DLD1 (cell line): ENCODE data around the gene NUFIP1.
"Not testable (repeated sequence)": the region's sequence is repeated elsewhere in the genome, so short reads cannot be mapped to it uniquely, and the experiment has no call there.

Experiments used
- in situ Hi-C: cut with HindIII; loops from 2 replicates; pipeline ENCODE4 v1.10.0; 2017; ENCODE audit warnings: low sequenced_read_pairs

Gene NUFIP1

DNA sequence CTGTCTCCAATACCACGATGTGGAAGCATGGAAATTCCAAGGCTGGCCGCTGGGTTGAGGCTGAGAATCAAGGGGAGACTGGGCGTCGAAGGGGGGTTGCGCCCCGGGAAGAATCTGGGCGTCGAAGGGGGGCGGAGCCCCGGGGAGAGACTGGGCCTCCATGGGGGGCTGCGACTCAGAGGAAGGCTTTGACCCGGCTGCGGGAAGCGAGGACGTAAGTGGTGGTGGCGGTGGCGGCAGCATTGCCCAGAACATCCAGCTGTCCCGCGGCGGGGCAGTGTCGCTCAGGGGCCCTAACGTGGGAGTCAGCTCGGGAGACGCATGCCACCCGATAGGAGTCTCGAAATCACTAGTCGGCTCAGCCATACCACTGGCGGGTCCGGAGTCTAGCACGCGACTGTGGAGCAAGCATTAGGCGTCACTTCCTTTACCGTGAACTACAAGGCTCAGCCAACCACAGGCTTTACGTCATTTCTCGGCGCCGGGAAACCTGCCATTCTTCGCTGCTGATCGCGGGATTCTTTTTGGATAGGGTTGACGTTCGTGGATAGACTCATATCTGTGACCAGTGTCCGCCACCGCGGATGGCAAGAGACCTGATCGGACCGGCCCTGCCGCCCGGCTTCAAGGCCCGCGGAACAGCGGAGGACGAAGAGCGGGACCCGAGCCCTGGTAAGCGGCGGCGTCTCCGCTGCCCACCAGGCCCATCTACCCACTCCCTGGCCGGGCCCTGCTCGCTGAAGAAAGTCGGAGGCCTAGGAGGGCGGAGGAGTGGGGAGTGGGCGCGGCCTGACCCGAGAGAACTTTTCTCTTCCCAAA, at the start of gene NUFIP1, which contains the start of gene GPALPP1:
Gene NUFIP1 (minus strand): TSS at position 401 of the 819 bp plus-strand sequence. CDS start 35 bp downstream, at position 366.
Gene GPALPP1 (plus strand): TSS at position 468 of the 819 bp plus-strand sequence. CDS start 117 bp downstream, at position 585.
- in situ Hi-C loops: no loop called here

- in situ Hi-C loops: loop anchor here (25.0 kb wide), 1 partner anchor 226 kb away; no protein-coding TSS in a partner anchor
Measured at GRCh38 chr13:45036206-45036605, 46.9 kb upstream of the NUFIP1 start.

DNA sequence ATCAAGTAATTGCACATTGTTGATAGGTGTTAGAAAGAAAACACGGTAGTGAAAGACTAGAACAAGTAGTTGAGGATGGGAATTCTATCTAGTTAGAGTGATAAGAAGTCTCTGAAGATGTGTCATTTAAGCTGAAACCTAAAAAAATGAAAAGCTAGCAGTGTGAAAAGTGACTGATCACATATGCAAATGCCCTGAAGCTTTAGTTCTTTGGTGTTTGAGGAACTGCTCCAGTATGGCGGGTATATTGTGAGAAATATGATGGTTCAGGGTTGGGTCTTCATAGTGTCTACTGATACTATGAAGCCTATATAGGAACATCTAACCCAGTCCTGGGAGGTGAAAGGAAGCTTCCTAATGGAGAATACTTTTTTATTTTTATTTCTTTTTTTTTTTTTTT, 45.1 kb upstream of the NUFIP1 start:
- in situ Hi-C loops: loop anchor here (25.0 kb wide), 1 partner anchor 228 kb away; no protein-coding TSS in a partner anchor

DNA sequence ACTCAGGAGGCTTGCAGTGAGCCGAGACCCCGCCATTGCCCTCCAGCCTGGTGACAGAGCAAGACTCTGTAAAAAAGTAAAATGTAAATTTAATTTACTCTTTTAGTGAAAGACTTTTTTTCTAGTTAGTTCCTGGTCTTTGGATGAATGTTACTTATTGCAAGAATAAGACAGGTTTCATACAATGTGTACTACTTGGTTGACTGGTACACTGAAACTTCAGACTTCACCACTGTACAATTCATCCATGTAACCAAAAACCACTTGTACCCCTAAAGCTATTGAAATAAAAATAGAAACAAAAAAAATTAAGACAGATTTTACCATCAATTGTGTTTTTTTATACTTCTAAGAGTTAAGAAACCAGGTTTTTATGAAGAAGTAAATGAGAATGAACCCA, 35.6 kb upstream of the NUFIP1 start:
- in situ Hi-C loops: loop anchor here (25.0 kb wide), 1 partner anchor 237 kb away; no protein-coding TSS in a partner anchor

DNA sequence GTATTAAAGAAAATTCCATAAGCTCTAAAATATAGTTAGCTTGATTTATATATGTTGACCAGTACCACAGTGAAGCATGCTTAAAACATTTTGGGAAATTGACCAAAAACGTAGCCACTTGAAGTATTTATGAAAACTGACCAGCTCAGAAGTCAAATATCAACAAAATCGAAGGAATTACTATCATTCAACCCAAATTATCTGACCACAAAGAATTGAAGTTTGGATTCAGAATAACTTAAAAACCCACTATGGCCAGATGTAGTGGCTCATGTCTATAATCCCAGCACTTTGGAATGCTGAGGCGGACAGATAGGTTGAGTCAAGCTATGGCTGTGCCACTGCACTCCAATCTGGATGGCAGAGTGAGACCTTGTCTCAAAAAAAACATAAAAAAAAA, 32.0 kb upstream of the NUFIP1 start:
- in situ Hi-C loops: no loop called here

- in situ Hi-C loops: not testable (repeated sequence)
Measured at GRCh38 chr13:45019981-45020380, 30.7 kb upstream of the NUFIP1 start.

DNA sequence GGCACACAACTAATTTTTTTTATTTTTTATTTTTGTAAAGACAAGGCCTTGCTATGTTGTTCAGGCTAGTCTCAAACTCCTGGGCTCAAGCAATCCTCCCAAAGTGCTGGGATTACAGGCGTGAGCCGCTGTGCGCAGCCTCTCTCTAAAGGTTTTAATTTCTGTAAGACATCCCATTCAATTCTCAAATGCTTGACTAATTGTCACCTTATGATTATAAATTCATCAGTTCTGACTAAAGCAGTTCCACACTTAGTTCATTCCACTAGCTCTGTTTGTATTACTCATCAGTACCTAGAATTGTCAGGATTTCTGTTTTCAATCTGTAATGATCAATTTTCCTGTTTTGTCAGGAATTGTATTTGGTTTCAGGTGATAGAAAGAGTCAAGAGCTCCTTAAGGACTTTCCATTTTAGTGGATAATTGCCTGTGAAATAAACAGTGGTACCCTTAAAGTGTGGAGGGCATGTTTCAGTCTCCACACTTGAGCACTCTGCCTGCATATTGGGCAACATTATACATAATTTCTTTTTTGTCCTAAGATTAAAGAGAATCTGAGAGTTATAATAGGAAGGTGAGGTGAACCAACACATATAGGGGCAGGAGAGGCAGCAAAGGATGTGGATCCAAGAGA, 27.6 kb upstream of the NUFIP1 start:
- in situ Hi-C loops: no loop called here

DNA sequence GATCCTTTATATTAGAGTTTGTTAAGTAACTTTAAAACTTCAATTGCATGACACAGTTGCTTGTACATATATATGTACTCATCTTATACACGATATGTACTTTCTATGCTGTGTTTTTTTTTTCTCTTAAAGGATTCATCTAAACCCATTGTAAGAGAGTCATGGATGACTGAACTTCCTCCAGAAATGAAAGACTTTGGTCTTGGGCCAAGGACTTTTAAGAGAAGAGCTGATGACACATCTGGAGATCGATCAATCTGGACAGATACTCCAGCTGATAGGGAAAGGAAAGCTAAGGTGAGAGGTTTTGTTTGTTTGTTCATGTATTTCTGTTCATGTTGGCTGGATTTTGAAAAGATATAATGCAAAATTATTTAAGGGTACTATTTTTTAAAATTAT, 26.0 kb upstream of the NUFIP1 start:
- in situ Hi-C loops: no loop called here

DNA sequence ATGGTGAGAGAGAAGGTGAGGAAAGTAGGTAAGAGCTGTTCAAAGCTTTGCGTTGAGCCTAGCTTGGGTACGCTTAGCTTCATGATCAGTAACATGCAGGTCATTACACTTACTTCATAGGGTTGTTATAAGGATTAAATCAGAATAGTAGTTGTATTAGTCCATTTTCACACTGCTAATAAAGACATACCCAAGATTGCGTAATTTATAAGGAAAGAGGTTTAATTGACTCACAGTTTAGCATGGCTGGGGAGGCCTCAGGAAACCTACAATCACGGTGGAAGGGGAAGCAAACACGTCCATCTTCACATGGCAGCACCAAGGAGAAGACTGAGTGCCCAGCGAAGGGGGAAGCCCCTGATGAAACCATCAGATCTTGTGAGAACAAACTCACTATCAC, 21.9 kb upstream of the NUFIP1 start:
- in situ Hi-C loops: no loop called here

GRCh38 chr13:45007823-45008222, 18.6 kb upstream of the NUFIP1 start:
- in situ Hi-C loops: no loop called here

GRCh38 chr13:45007225-45007624, 18.0 kb upstream of the NUFIP1 start:
- in situ Hi-C loops: no loop called here

GRCh38 chr13:45004096-45004495, 14.8 kb upstream of the NUFIP1 start:
- in situ Hi-C loops: no loop called here

DNA sequence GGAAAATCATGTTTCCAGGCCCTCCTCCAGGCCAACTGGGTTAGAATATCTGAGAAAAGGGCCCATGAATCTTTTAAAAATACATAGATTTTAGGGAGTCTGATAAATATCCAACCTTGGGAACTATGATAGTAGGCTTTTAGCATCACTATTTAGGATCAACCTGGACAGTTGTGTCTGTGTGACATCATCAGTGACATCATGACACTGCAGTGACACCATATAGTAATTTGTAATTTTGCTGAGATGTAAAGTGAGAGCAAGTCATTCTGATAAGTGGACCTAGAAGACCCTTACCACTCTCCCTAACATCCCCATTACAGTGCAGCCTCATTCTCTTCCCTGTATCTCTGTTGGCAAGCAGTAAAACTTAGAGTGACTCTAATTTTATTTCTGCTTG, 14.1 kb upstream of the NUFIP1 start:
- in situ Hi-C loops: no loop called here

DNA sequence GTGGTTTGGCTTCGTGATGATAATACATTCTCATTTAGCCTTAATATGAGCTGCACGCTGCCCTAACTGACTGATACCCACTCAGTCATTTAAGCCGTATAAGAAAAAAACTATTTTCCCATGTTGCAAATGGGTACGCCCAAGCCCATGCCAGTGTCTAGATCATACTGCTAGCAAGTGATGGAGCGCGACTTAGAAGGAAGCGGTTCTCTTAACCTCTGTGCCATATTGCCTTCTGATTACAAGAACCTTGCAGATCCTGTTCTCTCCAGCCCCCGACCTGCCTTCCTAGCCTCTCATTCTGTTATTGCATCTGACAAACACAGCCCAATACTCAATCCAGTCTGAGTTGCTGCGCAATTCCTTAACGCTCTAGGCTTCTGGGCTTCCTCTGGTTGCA, 670 bp upstream of the NUFIP1 start:
- in situ Hi-C loops: no loop called here

DNA sequence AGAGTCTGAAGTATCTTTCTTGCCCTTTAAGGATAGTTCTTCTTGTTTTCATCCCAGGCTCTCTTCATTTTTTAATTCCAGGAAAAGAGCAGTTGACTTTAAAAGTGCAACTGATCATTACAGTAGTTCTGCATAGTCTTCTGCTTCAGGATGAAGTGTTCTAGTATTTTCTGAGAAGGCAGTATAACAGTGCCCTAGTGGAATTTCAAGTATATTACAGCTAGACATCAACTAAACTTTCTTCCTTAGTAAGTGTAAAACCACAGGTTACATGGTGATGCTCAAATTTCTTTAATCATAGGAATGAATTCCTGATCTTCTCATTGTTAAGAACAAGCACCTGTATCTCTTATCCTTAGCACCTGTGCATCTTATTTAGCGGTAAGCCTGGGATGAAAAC, 10.9 kb downstream of the NUFIP1 start:
- in situ Hi-C loops: no loop called here

GRCh38 chr13:44976949-44977583, 12.2 kb downstream of the NUFIP1 start:
- in situ Hi-C loops: no loop called here

GRCh38 chr13:44976196-44976595, 13.1 kb downstream of the NUFIP1 start:
- in situ Hi-C loops: no loop called here

- in situ Hi-C loops: no loop called here
Measured at GRCh38 chr13:44974056-44974793, 15.0 kb downstream of the NUFIP1 start.

GRCh38 chr13:44972956-44973581, 16.2 kb downstream of the NUFIP1 start:
- in situ Hi-C loops: no loop called here
